ENCODE data around the gene FBH1.

FBH1 gene

GRCh38 chr10:5938291-5938690 lies 48.2 kb downstream of the FBH1 start:
- H3K4me3 ChIP-seq (ENCODE audit: low read length) = no peak overlapping the region
- no peaks in the 10 kb centered on the region for H3K79me2 ChIP-seq (ENCODE audit: control insufficient read depth, low read length)
- H3K9me3 ChIP-seq (ENCODE audit: control insufficient read depth, insufficient read depth, low read length) = no peaks in the 10 kb centered on the region
- no peak for TF ChIP-seq EZH2phosphoT487 (IDR thresholded peaks at IDR 0.05; ENCODE audit: borderline replicate concordance, low read length)
- TF ChIP-seq, protein P1, sequence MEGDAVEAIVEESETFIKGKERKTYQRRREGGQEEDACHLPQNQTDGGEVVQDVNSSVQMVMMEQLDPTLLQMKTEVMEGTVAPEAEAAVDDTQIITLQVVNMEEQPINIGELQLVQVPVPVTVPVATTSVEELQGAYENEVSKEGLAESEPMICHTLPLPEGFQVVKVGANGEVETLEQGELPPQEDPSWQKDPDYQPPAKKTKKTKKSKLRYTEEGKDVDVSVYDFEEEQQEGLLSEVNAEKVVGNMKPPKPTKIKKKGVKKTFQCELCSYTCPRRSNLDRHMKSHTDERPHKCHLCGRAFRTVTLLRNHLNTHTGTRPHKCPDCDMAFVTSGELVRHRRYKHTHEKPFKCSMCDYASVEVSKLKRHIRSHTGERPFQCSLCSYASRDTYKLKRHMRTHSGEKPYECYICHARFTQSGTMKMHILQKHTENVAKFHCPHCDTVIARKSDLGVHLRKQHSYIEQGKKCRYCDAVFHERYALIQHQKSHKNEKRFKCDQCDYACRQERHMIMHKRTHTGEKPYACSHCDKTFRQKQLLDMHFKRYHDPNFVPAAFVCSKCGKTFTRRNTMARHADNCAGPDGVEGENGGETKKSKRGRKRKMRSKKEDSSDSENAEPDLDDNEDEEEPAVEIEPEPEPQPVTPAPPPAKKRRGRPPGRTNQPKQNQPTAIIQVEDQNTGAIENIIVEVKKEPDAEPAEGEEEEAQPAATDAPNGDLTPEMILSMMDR (IDR thresholded peaks at IDR 0.05; ENCODE audit: low read depth, low read length, poor library complexity, severe bottlenecking) = no peak
- H3K4me1 ChIP-seq (ENCODE audit: control insufficient read depth, low read length) = no peaks in the 10 kb centered on the region
- H3F3A ChIP-seq (ENCODE audit: control insufficient read depth, insufficient read depth) = no peaks in the 10 kb centered on the region
- no peaks in the 10 kb centered on the region for H3K9me2 ChIP-seq (replicated peaks; ENCODE audit: control insufficient read depth, low read length)
- peaks cover 18% of the 10 kb centered on the region for H3K36me3 ChIP-seq (ENCODE audit: control insufficient read depth, low read length)
- no peaks in the 10 kb centered on the region for H4K20me1 ChIP-seq (ENCODE audit: control insufficient read depth, insufficient read depth, low read depth, low read length)
- no peak overlapping the region for H3K27ac ChIP-seq (ENCODE audit: low read depth, low read length)
- no peaks in the 10 kb centered on the region for H3K27me3 ChIP-seq (ENCODE audit: control insufficient read depth, low read length)
- H3K4me2 ChIP-seq (ENCODE audit: low read length) = no peak overlapping the region

DNA sequence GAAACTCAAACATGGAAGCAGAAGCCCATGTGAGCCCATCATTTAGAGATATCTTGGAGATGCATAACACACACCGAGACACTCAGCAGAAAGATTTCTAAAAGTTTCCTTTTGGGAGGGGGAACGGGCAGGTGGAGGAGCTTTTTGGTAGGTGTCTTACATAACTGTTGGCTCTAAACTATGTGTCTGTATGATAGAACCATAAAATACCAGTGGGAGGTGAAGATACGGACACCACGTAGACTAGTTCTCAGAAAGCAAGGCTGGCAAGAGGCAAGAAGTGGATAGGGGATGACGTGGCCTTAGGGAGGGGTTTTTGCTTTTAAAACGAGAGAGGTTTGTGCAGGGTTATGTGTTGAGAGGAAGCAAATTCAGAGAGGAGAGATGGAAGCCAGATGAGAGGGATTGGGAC lies 50.8 kb downstream of the FBH1 start:
- 0 out of 2 replicates have a peak, but pooled peaks cover 4% of the 10 kb centered on the region for H3K27me3 ChIP-seq (ENCODE audit: control insufficient read depth, low read length)
- no peak overlapping the region for H3K4me2 ChIP-seq (ENCODE audit: low read length)
- no peaks in the 10 kb centered on the region for H3F3A ChIP-seq (ENCODE audit: control insufficient read depth, insufficient read depth)
- H3K9me3 ChIP-seq (ENCODE audit: control insufficient read depth, insufficient read depth, low read length) = no peaks in the 10 kb centered on the region
- H4K20me1 ChIP-seq (ENCODE audit: control insufficient read depth, insufficient read depth, low read depth, low read length) = no peaks in the 10 kb centered on the region
- no peaks in the 10 kb centered on the region for H3K9me2 ChIP-seq (replicated peaks; ENCODE audit: control insufficient read depth, low read length)
- H3K4me1 ChIP-seq (ENCODE audit: control insufficient read depth, low read length) = no peaks in the 10 kb centered on the region
- H3K4me3 ChIP-seq (ENCODE audit: low read length) = no peak overlapping the region
- peaks cover 16% of the 10 kb centered on the region for H3K36me3 ChIP-seq (ENCODE audit: control insufficient read depth, low read length)
- TF ChIP-seq, protein P1 (IDR thresholded peaks at IDR 0.05; ENCODE audit: low read depth, low read length, poor library complexity, severe bottlenecking) = no peak
- TF ChIP-seq EZH2phosphoT487 (IDR thresholded peaks at IDR 0.05; ENCODE audit: borderline replicate concordance, low read length) = no peak
- H3K79me2 ChIP-seq (ENCODE audit: control insufficient read depth, low read length) = no peaks in the 10 kb centered on the region
- H3K27ac ChIP-seq (ENCODE audit: low read depth, low read length) = no peak overlapping the region

GRCh38 chr10:5941579-5941978 lies 51.5 kb downstream of the FBH1 start:
- H4K20me1 ChIP-seq (ENCODE audit: control insufficient read depth, insufficient read depth, low read depth, low read length) = no peaks in the 10 kb centered on the region
- H3K4me1 ChIP-seq (ENCODE audit: control insufficient read depth, low read length) = no peaks in the 10 kb centered on the region
- no peak overlapping the region for H3K27ac ChIP-seq (ENCODE audit: low read depth, low read length)
- H3K9me3 ChIP-seq (ENCODE audit: control insufficient read depth, insufficient read depth, low read length) = no peaks in the 10 kb centered on the region
- no peaks in the 10 kb centered on the region for H3K9me2 ChIP-seq (replicated peaks; ENCODE audit: control insufficient read depth, low read length)
- TF ChIP-seq, protein P1 (IDR thresholded peaks at IDR 0.05; ENCODE audit: low read depth, low read length, poor library complexity, severe bottlenecking) = no peak
- TF ChIP-seq EZH2phosphoT487 (IDR thresholded peaks at IDR 0.05; ENCODE audit: borderline replicate concordance, low read length) = no peak
- no peaks in the 10 kb centered on the region for H3K79me2 ChIP-seq (ENCODE audit: control insufficient read depth, low read length)
- no peak overlapping the region for H3K4me3 ChIP-seq (ENCODE audit: low read length)
- H3K4me2 ChIP-seq (ENCODE audit: low read length) = no peak overlapping the region
- H3F3A ChIP-seq (ENCODE audit: control insufficient read depth, insufficient read depth) = no peaks in the 10 kb centered on the region
- H3K27me3 ChIP-seq (ENCODE audit: control insufficient read depth, low read length) = 0 out of 2 replicates have a peak, but pooled peaks cover 4% of the 10 kb centered on the region
- H3K36me3 ChIP-seq (ENCODE audit: control insufficient read depth, low read length) = peaks cover 13% of the 10 kb centered on the region

All from DOHH2 (cell line).